Astrocyte of the spinal cord (primary cell): ENCODE results near the gene PCBP4.

Experiments
- DNase-seq: peaks from one replicate; pipeline ENCODE4 v3.0.0; 2011; ENCODE audit warnings: low read depth, low spot score
- H3K4me3 ChIP-seq: 2 replicates; pipeline ENCODE4 v1.5.1; 2011; ENCODE audit warnings: low read depth, mild to moderate bottlenecking, low read length, moderate library complexity
- CTCF ChIP-seq: IDR thresholded peaks from 2 replicates; pipeline ENCODE4 v1.5.1; 2012; ENCODE audit warnings: low read depth, mild to moderate bottlenecking, low read length, inconsistent platforms
- in situ Hi-C: cut with HindIII; loops from 2 replicates; pipeline ENCODE4 v1.10.0; 2017; ENCODE audit warnings: low sequenced_read_pairs

The PCBP4 gene

GRCh38 chr3:51949121-51949520 is 18.1 kb downstream of the PCBP4 start:
- no peak for DNase-seq
- TF ChIP-seq CTCF: no peak
- in situ Hi-C loops: no loop called here
- H3K4me3 ChIP-seq: no peak overlapping the region

- H3K4me3 ChIP-seq: no peak overlapping the region
- no peak for DNase-seq
- in situ Hi-C loops: no loop called here
- TF ChIP-seq CTCF: no peak
Measured at GRCh38 chr3:51948016-51948580, 19.2 kb downstream of the PCBP4 start.

GRCh38 chr3:51947215-51947900 is 19.9 kb downstream of the PCBP4 start:
- TF ChIP-seq CTCF: no peak

GRCh38 chr3:51946796-51947195 is 20.5 kb downstream of the PCBP4 start:
- no peak for DNase-seq
- no peak for TF ChIP-seq CTCF
- no peak overlapping the region for H3K4me3 ChIP-seq
- in situ Hi-C loops: no loop called here

More at GRCh38 chr3:51947215-51947900, 19.9 kb downstream of the PCBP4 start:
- in situ Hi-C loops: no loop called here
- no peak for DNase-seq
- no peak overlapping the region for H3K4me3 ChIP-seq

- TF ChIP-seq CTCF: no peak
- DNase-seq: no peak
- in situ Hi-C loops: no loop called here
- H3K4me3 ChIP-seq: no peak overlapping the region
Measured at GRCh38 chr3:51945926-51946705, 21.1 kb downstream of the PCBP4 start.

- in situ Hi-C loops: no loop called here
- DNase-seq: no peak
- no peak overlapping the region for H3K4me3 ChIP-seq
- TF ChIP-seq CTCF: no peak
Measured at GRCh38 chr3:51945031-51945840, 22.0 kb downstream of the PCBP4 start.
